Spleen (tissue), 11 donors: ENCODE results near the gene SYCP3. TPM values are rescaled to one million over a fixed set of nuclear protein-coding genes. Genes with fewer than 3 reads are reported as not detected.

Experiments used
- DNase-seq: peaks from one replicate; pipeline ENCODE4 v3.0.0-alpha.2; 2020
- H3K27ac ChIP-seq, 8 donors: fragments of 200-600 bp; sonication (generic) in 7 of 8; 1 replicate in 4 of 8; 2 replicates in 4 of 8; pipeline versions ENCODE4 v1.5.0 to v1.8.0; 2016 to 2021; ENCODE audit warnings: inconsistent platforms in 4 of 8, mild to moderate bottlenecking in 4 of 8, moderate library complexity in 1 of 8
- H3K27me3 ChIP-seq, 7 donors: fragments of 200-600 bp; sonication (generic) in 6 of 7; replicated peaks in 1 of 7; 1 replicate in 4 of 7; 2 replicates in 3 of 7; pipeline versions ENCODE4 v1.5.0 to v1.8.0; 2016 to 2021; ENCODE audit warnings: inconsistent platforms in 3 of 7, mild to moderate bottlenecking in 1 of 7
- H3K36me3 ChIP-seq, 6 donors: fragments of 200-600 bp; sonication (generic) in 5 of 6; 1 replicate in 4 of 6; 2 replicates in 2 of 6; pipeline versions ENCODE4 v1.5.0 to v1.8.0; 2016 to 2021; ENCODE audit warnings: inconsistent platforms in 2 of 6
- H3K4me1 ChIP-seq, 6 donors: fragments of 200-600 bp; sonication (generic) in 5 of 6; 1 replicate in 3 of 6; 2 replicates in 3 of 6; pipeline versions ENCODE4 v1.5.0 to v1.8.0; 2016 to 2021; ENCODE audit warnings: inconsistent platforms in 3 of 6
- H3K4me3 ChIP-seq, 8 donors: fragments of 200-600 bp; sonication (generic) in 7 of 8; 1 replicate in 4 of 8; 2 replicates in 4 of 8; pipeline versions ENCODE4 v1.5.0 to v1.8.0; 2016 to 2021; ENCODE audit warnings: inconsistent platforms in 4 of 8, mild to moderate bottlenecking in 4 of 8, moderate library complexity in 2 of 8
- H3K9me3 ChIP-seq, 8 donors: fragments of 200-600 bp; sonication (generic) in 7 of 8; 1 replicate in 4 of 8; 2 replicates in 4 of 8; pipeline versions ENCODE4 v1.5.0 to v1.8.0; 2016 to 2021; ENCODE audit warnings: inconsistent platforms in 4 of 8
- POLR2A ChIP-seq, 3 donors: fragments of 450-650 bp; IDR thresholded peaks; one replicate each; pipeline ENCODE4 v1.5.1; 2017; ENCODE audit warnings: antibody characterized with exemption in 3 of 3, mild to moderate bottlenecking in 1 of 3
- POLR2AphosphoS5 ChIP-seq, 3 donors: sonication (generic); formaldehyde crosslinking; IDR thresholded peaks; one replicate each; pipeline ENCODE4 v1.5.1; 2017; ENCODE audit warnings: antibody characterized with exemption in 3 of 3
- WGBS, 5 donors: extraction: QIAGEN DNeasy Blood & Tissue Kit in 3 of 5; methylation state at CpG; one replicate each; pipeline versions ENCODE4 v1.1.5 to v1.1.7; 2013 to 2018; 5-methylcytosine and 5-hydroxymethylcytosine counted together
- intact Hi-C: fragments of 100-400 bp; cut with DNase I; formaldehyde crosslinking; loops from one replicate; pipeline ENCODE4 v1.15.0; 2023; ENCODE audit warnings: low total_unique reads
- polyA plus RNA-seq, 3 donors: library from polyadenylated mRNA; stranded (reverse); fragments of 200-250 nt; gene quantifications; one replicate each; pipeline ENCODE4 v1.2.1, GENCODE V29; 2013
- total RNA-seq, 7 donors: library from RNA; depleted of rRNA in 3 of 7; stranded (reverse); fragments of >200 nt in 3 of 7; fragmentation: NEBNext Ultra II Directional in 4 of 7; extraction: Animal tissue kit (Norgen Biotek cat#: 25700) in 4 of 7; gene quantifications; one replicate each; pipeline versions ENCODE4 v1.1.0 to v1.2.1, GENCODE V29; 2016 to 2021
- TF ChIP-seq, protein P1 (sequence below), 11 experiments: fragments of 200-600 bp in 7 of 11; fragments of 450-650 bp in 4 of 11; sonication (generic) in 4 of 11; IDR thresholded peaks in 8 of 11; conservative IDR thresholded peaks in 3 of 11; 1 replicate in 7 of 11; 2 replicates in 4 of 11; pipeline versions ENCODE4 v1.4.0 to v1.8.0; 2016 to 2021; ENCODE audit warnings: antibody characterized with exemption in 11 of 11, inconsistent platforms in 4 of 11, mild to moderate bottlenecking in 1 of 11
- donor health status: healthy with polysubstance abuse.
- donor health status: DM: no; HTN: no; CAD: no; lungs with moderate emphysema.
- donor health status: DM: no; HTN: no; CAD: no.
- donor health status: Bipolar disorder and iron deficiency.
- donor health status: healthy.
- donor health status: DM: no; HTN: no; CAD: no.
- donor health status: DM: yes; HTN: yes; CAD: no.

The SYCP3 gene
- total and polyA plus RNA-seq, 10 donors, result 0.23 to 3.5 (median 0.44) TPM

DNA sequence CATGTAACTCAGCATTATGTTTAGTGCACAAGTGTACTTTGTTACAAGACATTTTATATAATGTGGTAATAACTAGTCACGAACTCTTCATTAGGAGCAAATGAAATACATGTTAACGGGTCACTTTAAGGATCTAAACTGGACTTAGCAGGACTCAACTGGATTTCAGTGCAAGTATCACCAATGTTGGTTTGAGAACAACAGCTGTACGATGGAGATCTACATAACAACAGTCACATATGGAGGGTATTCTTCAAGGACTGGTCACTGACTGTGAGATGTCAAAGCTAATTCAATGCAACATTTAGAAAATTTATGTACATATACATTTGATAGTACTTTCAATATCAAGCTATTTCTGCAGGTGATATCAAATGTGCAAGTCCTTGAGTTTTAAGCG lies 22.5 kb upstream of the SYCP3 start:
- H3K36me3 ChIP-seq, result peaks cover 0 to 77% (median 19%) of the 10 kb centered on the region in 6 donors
- H3K4me3 ChIP-seq, result no peak overlapping the region
- no peak for DNase-seq
- H3K27me3 ChIP-seq, result no peaks in the 10 kb centered on the region
- intact Hi-C loops, result loop anchor here (10.0 kb wide), 2 partner anchors 197 to 347 kb away; no protein-coding TSS in a partner anchor
- peak overlapping the region in 2 of 8 donors; percentile 4 to 42 for H3K27ac ChIP-seq
- H3K9me3 ChIP-seq, result no peaks in the 10 kb centered on the region
- TF ChIP-seq, protein P1, sequence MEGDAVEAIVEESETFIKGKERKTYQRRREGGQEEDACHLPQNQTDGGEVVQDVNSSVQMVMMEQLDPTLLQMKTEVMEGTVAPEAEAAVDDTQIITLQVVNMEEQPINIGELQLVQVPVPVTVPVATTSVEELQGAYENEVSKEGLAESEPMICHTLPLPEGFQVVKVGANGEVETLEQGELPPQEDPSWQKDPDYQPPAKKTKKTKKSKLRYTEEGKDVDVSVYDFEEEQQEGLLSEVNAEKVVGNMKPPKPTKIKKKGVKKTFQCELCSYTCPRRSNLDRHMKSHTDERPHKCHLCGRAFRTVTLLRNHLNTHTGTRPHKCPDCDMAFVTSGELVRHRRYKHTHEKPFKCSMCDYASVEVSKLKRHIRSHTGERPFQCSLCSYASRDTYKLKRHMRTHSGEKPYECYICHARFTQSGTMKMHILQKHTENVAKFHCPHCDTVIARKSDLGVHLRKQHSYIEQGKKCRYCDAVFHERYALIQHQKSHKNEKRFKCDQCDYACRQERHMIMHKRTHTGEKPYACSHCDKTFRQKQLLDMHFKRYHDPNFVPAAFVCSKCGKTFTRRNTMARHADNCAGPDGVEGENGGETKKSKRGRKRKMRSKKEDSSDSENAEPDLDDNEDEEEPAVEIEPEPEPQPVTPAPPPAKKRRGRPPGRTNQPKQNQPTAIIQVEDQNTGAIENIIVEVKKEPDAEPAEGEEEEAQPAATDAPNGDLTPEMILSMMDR (IDR thresholded peaks at IDR 0.05 in 8 of 11, conservative IDR thresholded peaks at IDR 0.05 in 3 of 11), result no peak
- TF ChIP-seq POLR2A (IDR thresholded peaks at IDR 0.05), result no peak
- TF ChIP-seq POLR2AphosphoS5 (IDR thresholded peaks at IDR 0.05), result no peak
- peaks cover 0 to 52% (median 11%) of the 10 kb centered on the region in 6 donors for H3K4me1 ChIP-seq
- WGBS, 5 donors, result 89 to 93% (median 92%) methylated on average over 4 of the region's 4 CpGs

DNA sequence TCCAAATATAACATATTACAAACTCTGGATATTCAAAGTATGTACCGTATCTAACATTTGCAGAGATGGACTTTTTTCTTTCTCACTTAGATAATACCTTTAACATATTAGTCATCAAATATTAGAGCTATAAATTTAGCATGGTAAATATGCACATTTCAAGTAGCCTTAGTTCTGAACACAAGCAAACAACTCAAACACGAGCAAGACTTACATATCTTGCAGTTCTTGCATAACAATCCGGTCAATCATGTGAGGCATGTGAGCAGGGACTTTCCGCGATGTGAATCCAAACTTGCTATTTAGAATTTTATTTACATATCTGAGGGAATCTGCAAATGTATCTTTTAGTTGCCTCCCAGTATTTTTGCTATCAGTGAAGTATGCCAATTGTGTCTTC lies 22.1 kb upstream of the SYCP3 start:
- Histone ChIP-seq H3K4me3 (no peak overlapping the region), H3K9me3 (no peaks in the 10 kb centered on the region), H3K36me3 (peaks cover 0 to 77% (median 19%) of the 10 kb centered on the region in 6 donors), H3K27ac (peak overlapping the region in 3 of 8 donors; percentile 1 to 42 (median 4)), H3K27me3 (no peaks in the 10 kb centered on the region), H3K4me1 (peaks cover 0 to 52% (median 11%) of the 10 kb centered on the region in 6 donors)
- 59 to 76% (median 64%) methylated on average over 5 of the region's 5 CpGs for whole genome bisulfite sequencing, 5 donors
- no peak for DNase-seq
- intact Hi-C loops, result loop anchor here (10.0 kb wide), 2 partner anchors 197 to 347 kb away; no protein-coding TSS in a partner anchor
- TF ChIP-seq POLR2AphosphoS5 (IDR thresholded peaks at IDR 0.05) (no peak), POLR2A (IDR thresholded peaks at IDR 0.05) (no peak)
- TF ChIP-seq, protein P1 (IDR thresholded peaks at IDR 0.05 in 8 of 11, conservative IDR thresholded peaks at IDR 0.05 in 3 of 11), result no peak

DNA sequence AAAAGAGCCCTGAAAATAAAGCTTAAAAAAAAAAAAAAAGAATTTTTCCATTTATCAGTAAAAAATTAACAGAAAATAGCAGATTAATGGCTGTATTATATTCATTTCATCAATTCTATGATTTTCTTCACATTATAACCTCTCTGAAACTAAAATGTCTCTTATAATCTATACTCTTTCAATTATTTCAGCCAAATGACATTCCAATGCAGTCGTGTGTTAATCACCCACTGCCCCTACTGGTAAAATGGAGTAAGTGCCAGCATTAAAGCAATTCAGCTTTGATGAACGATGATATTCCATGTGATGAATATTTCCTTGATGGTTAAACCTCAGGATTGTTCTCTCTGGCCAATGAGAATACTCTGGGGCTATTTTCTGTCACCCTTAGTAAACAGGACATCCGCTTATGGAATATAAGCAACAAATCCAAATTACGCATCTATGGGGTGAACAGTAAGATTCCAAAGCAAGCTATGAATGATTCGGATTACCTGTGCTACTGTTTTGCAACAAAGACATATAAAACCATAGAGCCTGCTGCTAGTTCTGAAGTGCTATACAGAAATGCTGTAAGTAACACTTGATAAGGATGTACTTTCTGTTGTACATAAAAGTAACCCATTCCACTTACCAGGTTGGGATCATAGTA lies 20.3 kb upstream of the SYCP3 start:
- Histone ChIP-seq H3K36me3 (peaks cover 0 to 77% (median 20%) of the 10 kb centered on the region in 6 donors), H3K27ac (no peak overlapping the region), H3K4me1 (peaks cover 0 to 49% (median 11%) of the 10 kb centered on the region in 6 donors), H3K9me3 (no peaks in the 10 kb centered on the region), H3K27me3 (no peaks in the 10 kb centered on the region), H3K4me3 (no peak overlapping the region)
- no peak for TF ChIP-seq POLR2A (IDR thresholded peaks at IDR 0.05)
- TF ChIP-seq, protein P1 (IDR thresholded peaks at IDR 0.05 in 8 of 11, conservative IDR thresholded peaks at IDR 0.05 in 3 of 11), result peak; percentile 51 to 78 (median 72)
- intact Hi-C loops, result loop anchor here (10.0 kb wide), 2 partner anchors 195 to 345 kb away; no protein-coding TSS in a partner anchor
- WGBS, 5 donors, result 62 to 73% (median 64%) methylated on average over 5 of the region's 5 CpGs
- no peak for DNase-seq

DNA sequence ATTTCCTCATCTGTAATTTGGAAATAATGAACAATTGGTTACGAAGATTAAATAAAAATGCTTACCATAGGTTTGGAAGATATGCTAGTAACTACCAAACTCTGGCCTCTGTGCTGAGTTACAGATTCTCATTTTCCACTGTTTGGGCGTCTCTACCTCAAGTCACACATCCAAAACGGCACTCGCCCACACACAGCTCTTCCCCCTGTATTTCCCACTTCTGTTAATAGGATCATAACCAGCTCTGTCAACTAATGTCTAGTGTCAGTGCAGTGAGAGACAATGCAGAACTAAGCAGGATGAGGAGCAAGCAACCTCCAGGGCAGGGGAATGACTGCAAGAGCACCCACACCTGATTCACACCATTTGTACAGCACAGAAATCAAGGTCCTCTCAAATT lies 10.9 kb upstream of the SYCP3 start:
- DNase-seq, result no peak
- intact Hi-C loops, result no loop called here
- H3K27ac ChIP-seq, result no peak overlapping the region
- TF ChIP-seq POLR2AphosphoS5 (IDR thresholded peaks at IDR 0.05), result no peak
- TF ChIP-seq POLR2A (IDR thresholded peaks at IDR 0.05), result no peak
- TF ChIP-seq, protein P1 (IDR thresholded peaks at IDR 0.05 in 8 of 11, conservative IDR thresholded peaks at IDR 0.05 in 3 of 11), result no peak
- WGBS, 5 donors, result 91 to 95% (median 93%) methylated on average over 4 of the region's 4 CpGs
- no peaks in the 10 kb centered on the region for H3K27me3 ChIP-seq
- H3K4me3 ChIP-seq, result no peak overlapping the region
- H3K36me3 ChIP-seq, result peaks cover 0 to 100% (median 35%) of the 10 kb centered on the region in 6 donors
- peaks cover 0 to 36% (median 0%) of the 10 kb centered on the region in 6 donors for H3K4me1 ChIP-seq
- H3K9me3 ChIP-seq, result no peaks in the 10 kb centered on the region
